Karpas-422 (cell line): ENCODE measurements around the gene SSBP2. TPM values are rescaled to one million over a fixed set of nuclear protein-coding genes. Genes with fewer than 3 reads are reported as not detected.
"Not testable (repeated sequence)": the region's sequence is repeated elsewhere in the genome, so short reads cannot be mapped to it uniquely, and the experiment has no call there.

Experiments used
- DNase-seq: peaks from one replicate; pipeline ENCODE4 v3.0.0-alpha.2; 2015
- H2AFZ ChIP-seq: fragments of 200-600 bp; sonication (generic); 2 replicates; pipeline ENCODE4 v1.6.1; 2014; ENCODE audit warnings: antibody characterized with exemption, low read length, mixed read lengths
- H3K27ac ChIP-seq: fragments of 200-600 bp; sonication (generic); 2 replicates; pipeline ENCODE4 v1.5.1; 2014; ENCODE audit warnings: mild to moderate bottlenecking, low read length, moderate library complexity
- H3K27me3 ChIP-seq: fragments of 200-600 bp; sonication (generic); 2 replicates; pipeline ENCODE4 v1.6.1; 2014; ENCODE audit warnings: low read length, mixed read lengths
- H3K36me3 ChIP-seq: fragments of 200-600 bp; sonication (generic); 2 replicates; pipeline ENCODE4 v1.6.1; 2014; ENCODE audit warnings: low read length, mixed read lengths; ENCODE audit not compliant: insufficient read depth
- H3K4me1 ChIP-seq: fragments of 200-600 bp; sonication (generic); 2 replicates; pipeline ENCODE4 v1.6.1; 2014; ENCODE audit warnings: mild to moderate bottlenecking, low read length, mixed read lengths
- H3K4me2 ChIP-seq: fragments of 200-600 bp; sonication (generic); 2 replicates; pipeline ENCODE4 v1.6.1; 2014; ENCODE audit warnings: low read length, low read depth, mild to moderate bottlenecking; ENCODE audit not compliant: poor library complexity, severe bottlenecking
- H3K4me3 ChIP-seq: fragments of 200-600 bp; sonication (generic); 2 replicates; pipeline ENCODE4 v1.5.1; 2014; ENCODE audit warnings: mild to moderate bottlenecking, antibody characterized with exemption, low read length, mixed read lengths
- H3K79me2 ChIP-seq: fragments of 200-600 bp; sonication (generic); 2 replicates; pipeline ENCODE4 v1.6.1; 2014; ENCODE audit warnings: mild to moderate bottlenecking, low read length, mixed read lengths
- H3K9ac ChIP-seq: fragments of 200-600 bp; sonication (generic); 2 replicates; pipeline ENCODE4 v1.6.0; 2014; ENCODE audit warnings: low read length
- H3K9me2 ChIP-seq: fragments of 200-600 bp; sonication (generic), shearing (Covaris generic); replicated peaks from 2 replicates; pipeline ENCODE4 v1.6.0; 2014; ENCODE audit warnings: mild to moderate bottlenecking, low read length, moderate library complexity; ENCODE audit not compliant: insufficient read depth
- H3K9me3 ChIP-seq: fragments of 300-700, 200-600 bp; sonication (generic); 2 replicates; pipeline ENCODE4 v1.6.1; 2014; ENCODE audit warnings: low read length, mixed read lengths
- H4K20me1 ChIP-seq: fragments of 200-600 bp; sonication (generic); 2 replicates; pipeline ENCODE4 v1.6.1; 2014; ENCODE audit warnings: mild to moderate bottlenecking, antibody characterized with exemption, low read length, low read depth; ENCODE audit not compliant: insufficient read depth
- total RNA-seq: library from RNA; depleted of rRNA; stranded (reverse); fragments of >200 nt; shearing (Covaris generic); gene quantifications from 2 replicates; pipeline ENCODE4 v1.2.3, GENCODE V29; 2014; ENCODE audit warnings: low replicate concordance

SSBP2 gene
- total RNA-seq, 1 experiment from 2014 or later = 148 TPM

- no peaks in the 10 kb centered on the region for H3K79me2 ChIP-seq
- no peak overlapping the region for H3K4me2 ChIP-seq
- H3K4me3 ChIP-seq = no peak overlapping the region
- H3K36me3 ChIP-seq = peaks cover 9% of the 10 kb centered on the region; the same call in 1 of the 2 replicates
- no peak overlapping the region for H3K27ac ChIP-seq
- no peak overlapping the region for H3K9ac ChIP-seq
- H4K20me1 ChIP-seq = no peaks in the 10 kb centered on the region
- H3K9me2 ChIP-seq = no peaks in the 10 kb centered on the region
- H3K9me3 ChIP-seq = no peaks in the 10 kb centered on the region
- H3K27me3 ChIP-seq = no peaks in the 10 kb centered on the region
- H3K4me1 ChIP-seq = no peaks in the 10 kb centered on the region
- no peak for DNase-seq
- no peak overlapping the region for H2AFZ ChIP-seq
Measured at GRCh38 chr5:81418606-81419005, 332.3 kb downstream of the SSBP2 start.

- no peaks in the 10 kb centered on the region for H3K4me1 ChIP-seq
- no peak for DNase-seq
- no peak overlapping the region for H3K9ac ChIP-seq
- H3K27ac ChIP-seq = no peak overlapping the region
- H3K36me3 ChIP-seq = peaks cover 9% of the 10 kb centered on the region; the same call in 1 of the 2 replicates
- H3K9me3 ChIP-seq = no peaks in the 10 kb centered on the region
- H2AFZ ChIP-seq = no peak overlapping the region
- no peak overlapping the region for H3K4me3 ChIP-seq
- no peaks in the 10 kb centered on the region for H3K27me3 ChIP-seq
- H4K20me1 ChIP-seq = no peaks in the 10 kb centered on the region
- H3K79me2 ChIP-seq = no peaks in the 10 kb centered on the region
- H3K4me2 ChIP-seq = no peak overlapping the region
- H3K9me2 ChIP-seq = no peaks in the 10 kb centered on the region
Measured at GRCh38 chr5:81417052-81417451, 333.8 kb downstream of the SSBP2 start.

GRCh38 chr5:81409896-81410295, 341.0 kb downstream of the SSBP2 start:
- no peaks in the 10 kb centered on the region for H4K20me1 ChIP-seq
- no peak overlapping the region for H2AFZ ChIP-seq
- no peaks in the 10 kb centered on the region for H3K9me2 ChIP-seq
- H3K9me3 ChIP-seq = no peaks in the 10 kb centered on the region
- H3K27ac ChIP-seq = no peak overlapping the region
- no peaks in the 10 kb centered on the region for H3K27me3 ChIP-seq
- DNase-seq = no peak
- no peaks in the 10 kb centered on the region for H3K4me1 ChIP-seq
- no peaks in the 10 kb centered on the region for H3K79me2 ChIP-seq
- no peak overlapping the region for H3K4me3 ChIP-seq
- H3K4me2 ChIP-seq = no peak overlapping the region
- peaks cover 4% of the 10 kb centered on the region; the same call in 1 of the 2 replicates for H3K36me3 ChIP-seq
- H3K9ac ChIP-seq = no peak overlapping the region

GRCh38 chr5:81409361-81409760, 341.5 kb downstream of the SSBP2 start:
- Histone ChIP-seq H2AFZ (no peak overlapping the region), H3K4me3 (no peak overlapping the region), H3K36me3 (peaks cover 4% of the 10 kb centered on the region; the same call in 1 of the 2 replicates), H3K27me3 (no peaks in the 10 kb centered on the region), H3K79me2 (no peaks in the 10 kb centered on the region), H3K4me2 (no peak overlapping the region), H4K20me1 (no peaks in the 10 kb centered on the region), H3K9ac (no peak overlapping the region), H3K9me2 (no peaks in the 10 kb centered on the region), H3K9me3 (no peaks in the 10 kb centered on the region), H3K4me1 (no peaks in the 10 kb centered on the region), H3K27ac (no peak overlapping the region)
- DNase-seq = no peak

- H3K27me3 ChIP-seq = no peaks in the 10 kb centered on the region
- peaks cover 4% of the 10 kb centered on the region; the same call in 1 of the 2 replicates for H3K36me3 ChIP-seq
- H3K79me2 ChIP-seq = no peaks in the 10 kb centered on the region
- H3K4me1 ChIP-seq = no peaks in the 10 kb centered on the region
- no peaks in the 10 kb centered on the region for H3K9me3 ChIP-seq
- DNase-seq = no peak
- no peak overlapping the region for H3K9ac ChIP-seq
- no peaks in the 10 kb centered on the region for H4K20me1 ChIP-seq
- no peak overlapping the region for H3K4me3 ChIP-seq
- no peak overlapping the region for H2AFZ ChIP-seq
- no peak overlapping the region for H3K27ac ChIP-seq
- no peak overlapping the region for H3K4me2 ChIP-seq
- no peaks in the 10 kb centered on the region for H3K9me2 ChIP-seq
Measured at GRCh38 chr5:81408496-81408895, 342.4 kb downstream of the SSBP2 start.

GRCh38 chr5:81407811-81408210, 343.1 kb downstream of the SSBP2 start:
- H3K9ac ChIP-seq, H3K9me3 ChIP-seq, H3K4me3 ChIP-seq, H4K20me1 ChIP-seq, H3K36me3 ChIP-seq, DNase-seq, H3K27me3 ChIP-seq, H3K4me1 ChIP-seq, H3K27ac ChIP-seq, H2AFZ ChIP-seq, H3K4me2 ChIP-seq, H3K79me2 ChIP-seq, H3K9me2 ChIP-seq: not testable (repeated sequence)

GRCh38 chr5:81405126-81405891, 345.6 kb downstream of the SSBP2 start:
- H3K27me3 ChIP-seq = no peaks in the 10 kb centered on the region
- DNase-seq = no peak
- H3K79me2 ChIP-seq = no peaks in the 10 kb centered on the region
- H3K4me3 ChIP-seq = no peak overlapping the region
- H3K9me2 ChIP-seq = no peaks in the 10 kb centered on the region
- H3K9me3 ChIP-seq = no peaks in the 10 kb centered on the region
- no peaks in the 10 kb centered on the region for H4K20me1 ChIP-seq
- H3K9ac ChIP-seq = no peak overlapping the region
- no peak overlapping the region for H2AFZ ChIP-seq
- peaks cover 4% of the 10 kb centered on the region; the same call in 1 of the 2 replicates for H3K36me3 ChIP-seq
- no peaks in the 10 kb centered on the region for H3K4me1 ChIP-seq
- no peak overlapping the region for H3K4me2 ChIP-seq
- no peak overlapping the region for H3K27ac ChIP-seq

GRCh38 chr5:81402192-81402930, 348.5 kb downstream of the SSBP2 start:
- H3K4me3 ChIP-seq = no peak overlapping the region
- no peak overlapping the region for H3K27ac ChIP-seq
- no peaks in the 10 kb centered on the region for H3K9me3 ChIP-seq
- DNase-seq = no peak
- H4K20me1 ChIP-seq = no peaks in the 10 kb centered on the region
- H2AFZ ChIP-seq = no peak overlapping the region
- no peaks in the 10 kb centered on the region for H3K4me1 ChIP-seq
- H3K36me3 ChIP-seq = peaks cover 4% of the 10 kb centered on the region; the same call in 1 of the 2 replicates
- H3K9ac ChIP-seq = no peak overlapping the region
- H3K27me3 ChIP-seq = no peaks in the 10 kb centered on the region
- no peaks in the 10 kb centered on the region for H3K9me2 ChIP-seq
- H3K79me2 ChIP-seq = no peaks in the 10 kb centered on the region
- no peak overlapping the region for H3K4me2 ChIP-seq
